GM23338 (cell line): ENCODE results near the gene CCDC71L. TPM values are rescaled to one million over a fixed set of nuclear protein-coding genes. Genes with fewer than 3 reads are reported as not detected.

Experiments
- ATAC-seq: fragments of 200-7000 bp; cut with Tn5 transposase; 3 replicates; pipeline ENCODE4 v1.9.1; 2020
- DNase-seq: peaks from one replicate; pipeline ENCODE4 v3.0.0-alpha.2; 2015; ENCODE audit warnings: low spot score
- H2AFZ ChIP-seq: fragments of 200-600 bp; sonication (generic); 2 replicates; pipeline ENCODE4 v1.8.0; 2016; ENCODE audit warnings: antibody characterized with exemption, mild to moderate bottlenecking, moderate library complexity
- H3F3A ChIP-seq: fragments of 200-600 bp; sonication (generic); replicated peaks from 2 replicates; pipeline ENCODE4 v1.8.0; 2017; ENCODE audit warnings: antibody characterized with exemption, mixed run types, low read depth
- H3K27ac ChIP-seq: fragments of 200-600 bp; sonication (generic); 2 replicates; pipeline ENCODE4 v1.6.1; 2016; ENCODE audit warnings: low read depth
- H3K27me3 ChIP-seq: fragments of 200-600 bp; sonication (generic); 2 replicates; pipeline ENCODE4 v1.8.0; 2016; ENCODE audit warnings: mild to moderate bottlenecking, mixed run types, moderate library complexity; ENCODE audit not compliant: insufficient read depth
- H3K36me3 ChIP-seq: fragments of 200-600 bp; sonication (generic); 2 replicates; pipeline ENCODE4 v1.8.0; 2016; ENCODE audit warnings: mild to moderate bottlenecking; ENCODE audit not compliant: insufficient read depth
- H3K4me1 ChIP-seq: fragments of 200-600 bp; sonication (generic); 2 replicates; pipeline ENCODE4 v1.8.0; 2016; ENCODE audit warnings: mild to moderate bottlenecking, moderate library complexity; ENCODE audit not compliant: insufficient read depth
- H3K4me2 ChIP-seq: fragments of 200-600 bp; sonication (generic); 2 replicates; pipeline ENCODE4 v1.7.1; 2017; ENCODE audit warnings: mixed run types
- H3K4me3 ChIP-seq: fragments of 200-600 bp; sonication (generic); 2 replicates; pipeline ENCODE4 v1.6.1; 2016; ENCODE audit warnings: mixed run types
- H3K79me2 ChIP-seq: fragments of 200-600 bp; sonication (generic); replicated peaks from 2 replicates; pipeline ENCODE4 v1.8.0; 2017; ENCODE audit warnings: mild to moderate bottlenecking; ENCODE audit not compliant: insufficient read depth
- H3K9me2 ChIP-seq: fragments of 200-600 bp; sonication (generic); 2 replicates; pipeline ENCODE4 v1.8.0; 2017; ENCODE audit not compliant: insufficient read depth
- H4K20me1 ChIP-seq: fragments of 200-600 bp; sonication (generic); replicated peaks from 2 replicates; pipeline ENCODE4 v1.8.0; 2017; ENCODE audit warnings: mild to moderate bottlenecking; ENCODE audit not compliant: insufficient read depth
- H3K27ac Mint-ChIP-seq: 2 replicates; pipeline ENCODE4 v1.8.0; 2020; ENCODE audit warnings: inconsistent platforms, mild to moderate bottlenecking, moderate library complexity, mixed read lengths
- H3K27me3 Mint-ChIP-seq: 3 replicates; pipeline ENCODE4 v1.8.0; 2022; ENCODE audit warnings: low read depth, mild to moderate bottlenecking, moderate library complexity, mixed read lengths, inconsistent platforms; ENCODE audit not compliant: insufficient read depth, poor library complexity
- H3K36me3 Mint-ChIP-seq: 3 replicates; pipeline ENCODE4 v1.8.0; 2021; ENCODE audit warnings: low read depth, mild to moderate bottlenecking, inconsistent platforms, moderate library complexity, mixed read lengths
- H3K4me1 Mint-ChIP-seq: 3 replicates; pipeline ENCODE4 v1.8.0; 2020; ENCODE audit warnings: mild to moderate bottlenecking, inconsistent platforms, mixed read lengths
- H3K4me3 Mint-ChIP-seq: 3 replicates; pipeline ENCODE4 v1.8.0; 2021; ENCODE audit warnings: moderate library complexity, mild to moderate bottlenecking, inconsistent platforms, mixed read lengths
- H3K9me3 Mint-ChIP-seq: 3 replicates; pipeline ENCODE4 v1.8.0; 2020; ENCODE audit warnings: moderate library complexity, mild to moderate bottlenecking, inconsistent platforms, mixed read lengths
- CREB1 ChIP-seq: fragments of 250-450 bp; sonication (Bioruptor Pico); IDR thresholded peaks from 2 replicates; pipeline ENCODE4 v1.5.0; 2020; ENCODE audit warnings: low read depth, mild to moderate bottlenecking, moderate library complexity
- CTCF ChIP-seq, 2 experiments: fragments of 200-600 bp in 1 of 2; sonication (generic) in 1 of 2; conservative IDR thresholded peaks; 2 replicates each; pipeline versions ENCODE4 v1.5.1 to v1.6.1; 2016 to 2017; ENCODE audit warnings: antibody characterized with exemption in 2 of 2, low read depth in 2 of 2, mild to moderate bottlenecking in 2 of 2, moderate library complexity in 1 of 2
- ETS1 ChIP-seq: IDR thresholded peaks from 2 replicates; pipeline ENCODE4 v1.6.1; 2016; ENCODE audit warnings: antibody characterized with exemption
- EZH2 ChIP-seq: fragments of 200-600 bp; sonication (generic); IDR thresholded peaks from one replicate; pipeline ENCODE4 v1.8.0; 2017; ENCODE audit warnings: antibody characterized with exemption, mild to moderate bottlenecking, low read depth; ENCODE audit not compliant: unreplicated experiment
- EZH2phosphoT487 ChIP-seq: fragments of 200-600 bp; sonication (generic); IDR thresholded peaks from one replicate; pipeline ENCODE4 v1.8.1; 2018; ENCODE audit warnings: antibody characterized with exemption; ENCODE audit not compliant: unreplicated experiment
- JUNB ChIP-seq: IDR thresholded peaks from one replicate; pipeline ENCODE4 v1.6.1; 2016; ENCODE audit warnings: antibody characterized with exemption; ENCODE audit not compliant: unreplicated experiment
- NANOG ChIP-seq: IDR thresholded peaks from 2 replicates; pipeline ENCODE4 v1.6.1; 2016; ENCODE audit warnings: antibody characterized with exemption, borderline replicate concordance
- POLR2AphosphoS5 ChIP-seq: IDR thresholded peaks from 2 replicates; pipeline ENCODE4 v1.6.1; 2016; ENCODE audit warnings: antibody characterized with exemption, low read depth
- REST ChIP-seq: IDR thresholded peaks from one replicate; pipeline ENCODE4 v1.6.1; 2018; ENCODE audit warnings: antibody characterized with exemption; ENCODE audit not compliant: unreplicated experiment
- STAT1 ChIP-seq: IDR thresholded peaks from one replicate; pipeline ENCODE4 v1.6.1; 2016; ENCODE audit warnings: antibody characterized with exemption; ENCODE audit not compliant: unreplicated experiment
- ZNF114 ChIP-seq: fragments of 250-450 bp; sonication (Bioruptor Pico); IDR thresholded peaks from 2 replicates; pipeline ENCODE4 v1.5.0; 2020; ENCODE audit warnings: mild to moderate bottlenecking, moderate library complexity
- ZNF331 ChIP-seq: fragments of 250-450 bp; sonication (Bioruptor Pico); IDR thresholded peaks from 2 replicates; pipeline ENCODE4 v1.5.0; 2020; ENCODE audit warnings: low read depth, mild to moderate bottlenecking, moderate library complexity
- ZNF462 ChIP-seq: fragments of 250-450 bp; sonication (Bioruptor Pico); IDR thresholded peaks from 2 replicates; pipeline ENCODE4 v1.5.0; 2020; ENCODE audit warnings: mild to moderate bottlenecking, moderate library complexity
- polyA plus RNA-seq: library from polyadenylated mRNA; unstranded; fragments of >200 nt; fragmentation: Nextera tagmentation; extraction: Ambion mirVana; gene quantifications from 2 replicates; pipeline ENCODE4 v1.2.1, GENCODE V29; 2016
- total RNA-seq: library from RNA; depleted of rRNA; stranded (reverse); fragments of >200 nt; shearing (Covaris generic); gene quantifications from 2 replicates; pipeline ENCODE4 v1.2.3, GENCODE V29; 2014

The CCDC71L gene
- total and polyA plus RNA-seq, 2 experiments from 2014 or later = 8.4 to 32.3 TPM

GRCh38 chr7:106620034-106620433 lies 40.9 kb downstream of the CCDC71L start:
- H3K4me1 ChIP-seq = no peaks in the 10 kb centered on the region
- DNase-seq (no peak), ATAC-seq (no peak)
- no peaks in the 10 kb centered on the region for H4K20me1 ChIP-seq
- no peak overlapping the region for H3K4me2 ChIP-seq
- H3K27me3 ChIP-seq = no peaks in the 10 kb centered on the region
- Mint-ChIP-seq H3K9me3 (peaks cover 10% of the 10 kb centered on the region; the same call in 2 of the 3 replicates), H3K27ac (no peak overlapping the region), H3K27me3 (no peaks in the 10 kb centered on the region), H3K4me1 (no peaks in the 10 kb centered on the region), H3K36me3 (no peaks in the 10 kb centered on the region), H3K4me3 (no peak overlapping the region)
- no peak overlapping the region for H3K27ac ChIP-seq
- no peaks in the 10 kb centered on the region for H3K36me3 ChIP-seq
- no peak overlapping the region for H3K4me3 ChIP-seq
- no peak for TF ChIP-seq REST
- TF ChIP-seq EZH2phosphoT487 = no peak
- no peak for TF ChIP-seq STAT1
- no peak for TF ChIP-seq EZH2
- no peak for TF ChIP-seq POLR2AphosphoS5
- TF ChIP-seq NANOG = no peak
- no peak for TF ChIP-seq CTCF (conservative IDR thresholded peaks at IDR 0.05; ENCODE audit: low read depth in 2 of 2)
- no peak for TF ChIP-seq JUNB
- TF ChIP-seq ZNF462 (CRISPR knock-in tag) = no peak
- no peak for TF ChIP-seq ETS1
- no peak for TF ChIP-seq ZNF114
- TF ChIP-seq CREB1 = no peak
- TF ChIP-seq ZNF331 = no peak
- H3F3A ChIP-seq = no peaks in the 10 kb centered on the region
- no peaks in the 10 kb centered on the region for H3K79me2 ChIP-seq
- peaks cover under 1% of the 10 kb centered on the region for H3K9me2 ChIP-seq
- no peak overlapping the region for H2AFZ ChIP-seq
